Prostate gland (tissue), 2 donors: Measurements from ENCODE around the gene CYP19A1. TPM values are rescaled to one million over a fixed set of nuclear protein-coding genes. Genes with fewer than 3 reads are reported as not detected.

Source experiments
- DNase-seq: peaks from one replicate; pipeline ENCODE4 v3.0.0-alpha.2; 2019; ENCODE audit warnings: low spot score
- H3K27ac ChIP-seq, 2 donors: fragments of 200-600 bp; sonication (generic); 2 replicates each; pipeline ENCODE4 v1.5.1; 2017 to 2019
- H3K27me3 ChIP-seq: fragments of 200-600 bp; sonication (generic); replicated peaks from 2 replicates; pipeline ENCODE4 v1.5.1; 2019; ENCODE audit not compliant: insufficient read depth
- H3K36me3 ChIP-seq, 2 donors: fragments of 200-600 bp; sonication (generic); 1 replicate in 1 of 2; 2 replicates in 1 of 2; pipeline versions ENCODE4 v1.5.1 to v1.8.1; 2017 to 2019
- H3K4me1 ChIP-seq: fragments of 200-600 bp; sonication (generic); replicated peaks from 2 replicates; pipeline ENCODE4 v1.5.1; 2019
- H3K4me3 ChIP-seq, 2 donors: fragments of 200-600 bp; sonication (generic); 2 replicates each; pipeline ENCODE4 v1.5.1; 2017 to 2019
- H3K9me3 ChIP-seq: fragments of 200-600 bp; sonication (generic); 2 replicates; pipeline ENCODE4 v1.5.1; 2017
- CTCF ChIP-seq, 4 experiments: fragments of 200-600 bp in 2 of 4; fragments of 450-650 bp in 2 of 4; sonication (generic) in 2 of 4; IDR thresholded peaks; 1 replicate in 3 of 4; 2 replicates in 1 of 4; pipeline ENCODE4 v1.5.1; 2016 to 2019; ENCODE audit warnings: antibody characterized with exemption in 4 of 4, mild to moderate bottlenecking in 2 of 4, moderate library complexity in 2 of 4
- POLR2A ChIP-seq: fragments of 450-650 bp; IDR thresholded peaks from one replicate; pipeline ENCODE4 v1.6.1; 2016; ENCODE audit warnings: antibody characterized with exemption, mild to moderate bottlenecking
- POLR2AphosphoS5 ChIP-seq: sonication (generic); formaldehyde crosslinking; IDR thresholded peaks from one replicate; pipeline ENCODE4 v1.6.1; 2017; ENCODE audit warnings: antibody characterized with exemption
- WGBS: methylation state at CpG from one replicate; pipeline ENCODE4 v1.1.5; 2018; 5-methylcytosine and 5-hydroxymethylcytosine counted together
- intact Hi-C: fragments of 100-400 bp; cut with DNase I; formaldehyde crosslinking; loops from one replicate; pipeline ENCODE4 v1.14.2; 2022
- total RNA-seq, 2 donors: library from RNA; depleted of rRNA; stranded (reverse); fragments of >200 nt; gene quantifications; one replicate each; pipeline ENCODE4 v1.1.0, GENCODE V29; 2016

CYP19A1 gene
- total RNA-seq, 2 donors from 2014 or later, result 4.4 TPM; not detected in 1

DNA sequence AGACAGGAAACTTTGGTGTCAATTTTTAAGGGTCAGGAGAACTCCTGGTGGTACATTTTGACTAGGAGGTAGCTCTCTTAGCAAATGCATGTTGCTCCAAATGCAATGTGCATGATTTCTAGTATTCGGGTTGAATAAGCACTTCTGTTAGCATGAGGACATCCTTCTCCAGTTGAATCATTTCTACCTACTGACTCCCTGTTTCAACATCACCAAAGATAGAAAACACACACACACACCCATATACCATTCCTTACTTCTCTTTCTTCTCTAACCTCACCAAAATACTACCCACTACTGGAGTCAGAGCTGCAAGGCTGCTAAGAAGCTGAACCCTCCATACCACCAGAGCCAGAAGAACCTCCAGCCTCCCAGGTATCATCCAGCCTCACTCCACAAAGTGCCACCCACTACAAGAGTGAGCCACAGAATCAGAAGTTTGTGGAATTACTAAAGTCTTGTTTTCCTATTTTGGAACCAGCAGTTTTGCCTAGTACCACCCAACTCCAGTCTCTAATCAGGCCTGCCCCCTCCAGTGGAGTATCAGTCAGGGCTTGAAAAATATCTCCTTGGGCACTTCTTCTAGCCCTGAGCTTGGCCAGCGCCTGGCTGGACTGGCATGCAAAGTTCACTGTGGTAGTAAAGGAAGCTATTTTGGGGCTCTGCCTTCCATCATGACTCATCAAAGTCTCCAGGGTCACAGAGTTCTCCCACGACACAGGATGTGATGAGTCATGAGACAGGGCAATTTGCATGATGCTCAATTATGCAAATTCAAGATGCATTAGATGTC lies 110.3 kb downstream of the CYP19A1 start:
- Histone ChIP-seq H3K9me3 (no peaks in the 10 kb centered on the region), H3K27ac (no peak overlapping the region), H3K4me3 (no peak overlapping the region), H3K27me3 (no peaks in the 10 kb centered on the region), H3K36me3 (no peaks in the 10 kb centered on the region), H3K4me1 (no peaks in the 10 kb centered on the region)
- TF ChIP-seq CTCF (IDR thresholded peaks at IDR 0.05), result no peak
- TF ChIP-seq POLR2A, result no peak
- no peak for TF ChIP-seq POLR2AphosphoS5
- no peak for DNase-seq
- 51% methylated on average over 3 of the region's 3 CpGs for WGBS
- intact Hi-C loops, result loop anchor here (5.0 kb wide), 1 partner anchor 154 kb away; no protein-coding TSS in a partner anchor

- WGBS, result 77% methylated on average over 6 of the region's 6 CpGs
- TF ChIP-seq POLR2AphosphoS5 (no peak), POLR2A (no peak), CTCF (IDR thresholded peaks at IDR 0.05) (no peak)
- no peak overlapping the region for H3K4me3 ChIP-seq
- no peaks in the 10 kb centered on the region for H3K36me3 ChIP-seq
- H3K27ac ChIP-seq, result no peak overlapping the region
- H3K4me1 ChIP-seq, result no peaks in the 10 kb centered on the region
- no peaks in the 10 kb centered on the region for H3K9me3 ChIP-seq
- intact Hi-C loops, result loop anchor here (5.0 kb wide), 1 partner anchor 156 kb away; no protein-coding TSS in a partner anchor
- DNase-seq, result no peak
- H3K27me3 ChIP-seq, result no peaks in the 10 kb centered on the region
Observed at GRCh38 chr15:51226576-51227210, 111.7 kb downstream of the CYP19A1 start.

DNA sequence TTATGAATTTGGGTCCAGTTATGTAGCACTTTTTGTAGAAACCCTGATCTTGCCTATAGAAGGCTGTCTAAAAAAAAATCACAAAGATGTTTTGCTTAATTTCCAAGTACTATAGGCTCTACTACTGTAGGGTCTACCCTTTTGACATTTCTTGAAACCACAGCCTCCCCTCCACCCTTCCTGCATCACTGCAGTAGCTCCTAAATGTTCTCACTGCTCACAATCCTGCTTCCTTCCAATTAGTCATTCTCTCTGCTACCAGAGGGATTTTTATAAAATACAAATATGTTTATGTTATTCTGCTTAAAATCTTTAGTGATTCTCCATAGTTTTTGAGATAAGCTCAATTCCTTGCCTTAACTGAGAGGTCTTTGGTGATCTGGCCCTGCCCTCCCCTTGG lies 114.0 kb downstream of the CYP19A1 start:
- intact Hi-C loops, result no loop called here
- DNase-seq, result no peak
- Histone ChIP-seq H3K36me3 (no peaks in the 10 kb centered on the region), H3K27me3 (no peaks in the 10 kb centered on the region), H3K9me3 (no peaks in the 10 kb centered on the region), H3K4me3 (no peak overlapping the region), H3K27ac (no peak overlapping the region), H3K4me1 (no peaks in the 10 kb centered on the region)
- no peak for TF ChIP-seq POLR2AphosphoS5
- no peak for TF ChIP-seq CTCF (IDR thresholded peaks at IDR 0.05)
- no peak for TF ChIP-seq POLR2A

- Histone ChIP-seq H3K4me1 (no peaks in the 10 kb centered on the region), H3K36me3 (no peaks in the 10 kb centered on the region), H3K27ac (no peak overlapping the region), H3K4me3 (no peak overlapping the region), H3K27me3 (no peaks in the 10 kb centered on the region), H3K9me3 (no peaks in the 10 kb centered on the region)
- no peak for TF ChIP-seq POLR2A
- TF ChIP-seq POLR2AphosphoS5, result no peak
- no peak for TF ChIP-seq CTCF (IDR thresholded peaks at IDR 0.05)
- 66% methylated on average over 3 of the region's 3 CpGs for WGBS
- intact Hi-C loops, result no loop called here
- no peak for DNase-seq
Observed at GRCh38 chr15:51223771-51224229, 114.6 kb downstream of the CYP19A1 start.
